GM21447 (cell line): ENCODE measurements around the gene CCT5.
"Not testable (repeated sequence)": the region's sequence is repeated elsewhere in the genome, so short reads cannot be mapped to it uniquely, and the experiment has no call there.

Source experiments
- ATAC-seq: cut with Tn5 transposase; IDR thresholded peaks from one replicate; pipeline ENCODE4 v1.9.1; 2021; ENCODE audit not compliant: unreplicated experiment

Gene CCT5

GRCh38 chr5:10297646-10298204 is 47.6 kb downstream of the CCT5 start:
- no peak for ATAC-seq

GRCh38 chr5:10300246-10300645 is 50.2 kb downstream of the CCT5 start:
- no peak for ATAC-seq

- no peak for ATAC-seq
These were observed 51.2 kb downstream of the CCT5 start for GRCh38 chr5:10301266-10301665.

- ATAC-seq = no peak
These were observed 51.9 kb downstream of the CCT5 start for GRCh38 chr5:10301842-10302610.

GRCh38 chr5:10303201-10303600 is 53.1 kb downstream of the CCT5 start:
- no peak for ATAC-seq

GRCh38 chr5:10303699-10304170 is 53.7 kb downstream of the CCT5 start:
- ATAC-seq = no peak

GRCh38 chr5:10304932-10305331 is 54.9 kb downstream of the CCT5 start:
- no peak for ATAC-seq

- no peak for ATAC-seq
These were observed 56.0 kb downstream of the CCT5 start for GRCh38 chr5:10306114-10306513.

GRCh38 chr5:10306806-10307205 is 56.7 kb downstream of the CCT5 start:
- ATAC-seq = no peak

GRCh38 chr5:10307206-10308148 is 57.4 kb downstream of the CCT5 start, which contains the start of gene CMBL:
Gene CMBL, minus strand, starts transcription at chr5:10307902. Its CDS starts 17,140 bp downstream, at chr5:10290762.
- no peak for ATAC-seq

GRCh38 chr5:10308844-10309243 is 58.8 kb downstream of the CCT5 start:
- ATAC-seq = no peak

GRCh38 chr5:10310066-10310779 is 60.1 kb downstream of the CCT5 start:
- no peak for ATAC-seq

GRCh38 chr5:10310835-10311570 is 60.9 kb downstream of the CCT5 start:
- not testable (repeated sequence) for ATAC-seq

- ATAC-seq = no peak
These were observed 61.7 kb downstream of the CCT5 start for GRCh38 chr5:10311595-10312425.

- no peak for ATAC-seq
These were observed 65.1 kb downstream of the CCT5 start for GRCh38 chr5:10315201-10315600.
